HG03066 (cell line): ENCODE measurements around the gene PAEP.

Experiments used
- ATAC-seq: cut with Tn5 transposase; IDR thresholded peaks from one replicate; pipeline ENCODE4 v1.9.1; 2021; ENCODE audit warnings: low read depth; ENCODE audit not compliant: unreplicated experiment

PAEP gene

GRCh38 chr9:135590486-135591079 is 29.0 kb downstream of the PAEP start:
- ATAC-seq = no peak

- ATAC-seq = no peak
Measured at GRCh38 chr9:135591506-135592330, 30.2 kb downstream of the PAEP start.

GRCh38 chr9:135592331-135592590 is 30.7 kb downstream of the PAEP start:
- ATAC-seq = no peak

GRCh38 chr9:135592625-135593024 is 31.1 kb downstream of the PAEP start:
- no peak for ATAC-seq

- ATAC-seq = no peak
Measured at GRCh38 chr9:135596211-135596610, 34.7 kb downstream of the PAEP start.

GRCh38 chr9:135600296-135600817 is 38.8 kb downstream of the PAEP start:
- ATAC-seq = no peak

- no peak for ATAC-seq
Measured at GRCh38 chr9:135601988-135602387, 40.4 kb downstream of the PAEP start.

- no peak for ATAC-seq
Measured at GRCh38 chr9:135602789-135603481, 41.4 kb downstream of the PAEP start.

GRCh38 chr9:135604437-135605237 is 43.1 kb downstream of the PAEP start:
- no peak for ATAC-seq

- no peak for ATAC-seq
Measured at GRCh38 chr9:135605238-135605781, 43.8 kb downstream of the PAEP start.

- ATAC-seq = no peak
Measured at GRCh38 chr9:135606885-135607259, 45.3 kb downstream of the PAEP start.

GRCh38 chr9:135607401-135608293 is 46.1 kb downstream of the PAEP start:
- no peak for ATAC-seq

- no peak for ATAC-seq
Measured at GRCh38 chr9:135608294-135608998, 46.9 kb downstream of the PAEP start.

- no peak for ATAC-seq
Measured at GRCh38 chr9:135608999-135609317, 47.4 kb downstream of the PAEP start.

- ATAC-seq = no peak
Measured at GRCh38 chr9:135609366-135609955, 47.9 kb downstream of the PAEP start.

- ATAC-seq = no peak
Measured at GRCh38 chr9:135610290-135611141, 49.0 kb downstream of the PAEP start.

- no peak for ATAC-seq
Measured at GRCh38 chr9:135611142-135611874, 49.8 kb downstream of the PAEP start.
